Subcutaneous abdominal adipose tissue (tissue), 5 donors: ENCODE data around the gene OR5P2.
"Not testable (repeated sequence)": the region's sequence is repeated elsewhere in the genome, so short reads cannot be mapped to it uniquely, and the experiment has no call there.

Experiments
- H3K27ac ChIP-seq: one replicate; pipeline ENCODE4 v1.7.0; 2013; ENCODE audit warnings: low read depth, mild to moderate bottlenecking, inconsistent platforms, low read length, moderate library complexity
- H3K27me3 ChIP-seq, 5 donors: one replicate each; pipeline ENCODE4 v1.7.0; 2013; ENCODE audit warnings: low read length in 5 of 5, inconsistent platforms in 1 of 5; ENCODE audit not compliant: control insufficient read depth in 5 of 5, insufficient read depth in 4 of 5
- H3K36me3 ChIP-seq, 5 donors: one replicate each; pipeline ENCODE4 v1.7.0; 2013; ENCODE audit warnings: low read length in 5 of 5; ENCODE audit not compliant: control insufficient read depth in 5 of 5, insufficient read depth in 5 of 5
- H3K4me1 ChIP-seq, 5 donors: one replicate each; pipeline ENCODE4 v1.7.0; 2013; ENCODE audit warnings: low read length in 5 of 5, mild to moderate bottlenecking in 3 of 5, moderate library complexity in 1 of 5; ENCODE audit not compliant: control insufficient read depth in 5 of 5, insufficient read depth in 5 of 5
- H3K4me3 ChIP-seq, 5 donors: one replicate each; pipeline ENCODE4 v1.7.0; 2013; ENCODE audit warnings: low read length in 5 of 5, low read depth in 1 of 5
- H3K9ac ChIP-seq, 5 donors: one replicate each; pipeline ENCODE4 v1.7.0; 2013; ENCODE audit warnings: low read length in 5 of 5, mild to moderate bottlenecking in 4 of 5, moderate library complexity in 3 of 5
- H3K9me3 ChIP-seq, 5 donors: one replicate each; pipeline ENCODE4 v1.7.0; 2013; ENCODE audit warnings: low read length in 5 of 5; ENCODE audit not compliant: control insufficient read depth in 5 of 5
- donor health status: healthy.
- donor health status: healthy.
- donor health status: healthy.
- donor health status: healthy.
- donor health status: healthy.

Gene OR5P2

DNA sequence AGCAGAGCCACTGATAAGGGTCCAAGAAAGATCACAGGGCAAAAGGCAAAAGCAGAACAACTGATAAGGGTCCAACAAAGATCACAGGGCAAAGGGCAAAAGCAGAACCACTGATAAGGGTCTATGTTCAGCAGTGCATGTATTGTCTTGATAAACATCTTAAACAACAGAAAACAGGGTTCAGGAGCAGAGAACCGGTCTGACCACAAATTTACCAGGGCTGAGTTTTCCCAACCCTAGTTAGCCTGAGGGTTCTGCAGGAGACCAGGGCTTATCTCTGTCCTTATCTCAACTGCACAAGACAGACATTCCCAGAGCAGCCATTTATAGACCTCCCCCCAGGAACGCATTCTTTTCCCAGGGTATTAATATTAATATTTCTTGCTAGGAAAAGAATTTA lies 13.6 kb upstream of the OR5P2 start:
- H3K9me3 ChIP-seq, result peaks cover 0 to 29% (median 21%) of the 10 kb centered on the region in 5 donors
- not testable (repeated sequence) for H3K4me3 ChIP-seq, H3K4me1 ChIP-seq, H3K27me3 ChIP-seq, H3K36me3 ChIP-seq, H3K9ac ChIP-seq, H3K27ac ChIP-seq

DNA sequence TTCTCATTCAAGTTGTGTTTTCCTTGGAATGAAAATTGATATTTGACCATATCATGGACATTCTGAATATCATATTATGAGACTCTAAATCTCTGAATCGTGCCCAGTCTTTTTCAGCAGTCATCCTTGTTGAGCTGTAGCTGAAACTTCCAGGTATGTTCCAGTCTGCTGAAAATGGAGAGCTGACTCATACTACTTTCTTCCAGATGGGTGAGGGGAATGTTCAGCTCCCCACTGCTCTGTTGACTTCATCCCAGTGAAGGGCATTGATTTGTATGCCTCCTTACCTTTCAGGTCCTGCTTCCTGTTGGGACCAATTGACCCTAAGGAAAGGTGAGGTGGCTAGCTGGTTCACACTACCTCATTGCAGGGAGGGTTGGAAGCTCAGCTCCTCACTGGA lies 3.5 kb downstream of the OR5P2 start:
- Histone ChIP-seq H3K9me3 (peaks cover 0 to 3% (median 0%) of the 10 kb centered on the region in 5 donors), H3K36me3 (no peaks in the 10 kb centered on the region), H3K27ac (no peak overlapping the region), H3K9ac (no peak overlapping the region), H3K27me3 (no peaks in the 10 kb centered on the region), H3K4me1 (no peaks in the 10 kb centered on the region), H3K4me3 (no peak overlapping the region)

DNA sequence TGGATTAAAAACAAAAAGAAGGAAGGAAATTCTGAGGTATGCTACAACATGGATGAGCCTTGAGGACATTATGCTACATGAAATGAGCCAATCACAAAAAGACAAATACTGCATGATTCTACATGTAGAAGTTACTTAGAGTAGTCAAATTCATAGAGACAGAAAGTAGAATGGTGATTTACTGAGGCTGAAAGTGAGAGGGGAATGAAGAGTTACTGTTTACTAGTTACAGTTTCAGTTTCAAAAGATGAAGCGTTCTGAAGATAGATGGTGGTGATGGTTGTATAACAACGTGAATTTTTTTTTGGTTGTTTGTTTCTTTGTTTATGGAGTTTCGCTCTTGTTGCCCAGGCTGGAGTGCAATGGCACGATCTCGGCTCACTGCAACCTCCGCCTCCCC lies 9.5 kb downstream of the OR5P2 start:
- Histone ChIP-seq H3K4me3 (no peak overlapping the region), H3K9me3 (peaks cover 0 to 13% (median 0%) of the 10 kb centered on the region in 5 donors), H3K27ac (no peak overlapping the region), H3K27me3 (no peaks in the 10 kb centered on the region), H3K36me3 (no peaks in the 10 kb centered on the region), H3K4me1 (no peaks in the 10 kb centered on the region), H3K9ac (no peak overlapping the region)

DNA sequence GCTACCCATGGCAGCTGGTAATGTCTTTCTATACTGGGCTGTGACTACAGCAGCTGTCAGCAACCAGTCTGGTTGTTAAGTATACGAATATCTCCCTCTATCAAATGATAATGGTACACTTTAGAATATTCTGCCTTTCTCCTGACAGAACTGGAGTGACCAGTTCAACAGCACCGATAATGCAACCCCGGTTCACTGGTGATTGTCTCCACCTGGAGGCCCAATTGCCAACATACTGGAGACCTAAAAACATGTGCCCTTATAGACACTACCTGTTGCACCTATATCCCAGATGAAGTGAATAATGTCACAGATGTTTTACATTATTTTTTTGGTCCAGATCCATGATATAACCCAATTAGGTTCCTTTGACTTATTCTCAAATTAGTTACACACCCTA lies 21.1 kb downstream of the OR5P2 start:
- Histone ChIP-seq H3K4me3 (no peak overlapping the region), H3K27me3 (no peaks in the 10 kb centered on the region), H3K9ac (no peak overlapping the region), H3K36me3 (no peaks in the 10 kb centered on the region), H3K4me1 (no peaks in the 10 kb centered on the region), H3K9me3 (peaks cover 0 to 4% (median 1%) of the 10 kb centered on the region in 5 donors), H3K27ac (no peak overlapping the region)

DNA sequence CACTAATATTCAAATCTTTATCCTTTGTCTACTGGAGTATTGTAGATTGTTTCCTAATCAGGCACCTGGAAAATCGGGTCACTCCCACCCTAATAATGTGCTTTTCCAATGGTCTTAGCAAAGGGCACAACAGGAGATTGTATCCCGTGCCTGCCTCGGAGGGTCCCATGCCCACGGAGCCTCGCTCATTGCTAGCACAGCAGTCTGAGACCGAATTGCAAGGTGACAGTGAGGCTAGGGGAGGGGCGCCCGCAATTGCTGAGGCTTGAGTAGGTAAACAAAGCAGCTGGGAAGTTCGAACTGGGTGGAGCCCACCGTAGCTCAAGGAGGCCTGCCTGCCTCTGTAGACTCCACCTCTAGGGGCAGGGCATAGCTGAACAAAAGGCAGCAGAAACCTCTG lies 32.4 kb downstream of the OR5P2 start:
- not testable (repeated sequence) for H3K9me3 ChIP-seq, H3K27me3 ChIP-seq, H3K4me3 ChIP-seq, H3K9ac ChIP-seq, H3K36me3 ChIP-seq, H3K4me1 ChIP-seq, H3K27ac ChIP-seq

DNA sequence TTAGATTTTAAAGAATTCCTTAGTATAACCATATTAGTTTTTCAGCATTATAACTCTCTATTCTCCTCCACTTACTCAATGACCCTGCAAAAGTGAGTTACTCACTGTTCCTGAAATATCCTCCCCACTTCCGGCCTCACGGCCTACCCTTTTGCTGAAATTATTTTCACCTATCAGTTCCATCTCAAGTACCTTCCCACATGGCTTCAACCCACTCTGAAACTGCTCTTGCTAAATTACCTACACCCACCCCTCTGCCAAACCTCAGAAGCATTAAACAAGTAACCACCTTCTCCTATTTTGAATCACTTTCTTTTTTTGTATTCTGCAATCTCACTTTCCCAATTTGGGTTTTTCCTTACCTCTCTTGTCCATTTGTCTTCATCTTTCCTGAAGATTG lies 37.7 kb downstream of the OR5P2 start:
- no peak overlapping the region for H3K9ac ChIP-seq
- H3K36me3 ChIP-seq, result no peaks in the 10 kb centered on the region
- no peaks in the 10 kb centered on the region for H3K4me1 ChIP-seq
- H3K9me3 ChIP-seq, result no peaks in the 10 kb centered on the region
- H3K4me3 ChIP-seq, result no peak overlapping the region
- H3K27me3 ChIP-seq, result no peaks in the 10 kb centered on the region
- no peak overlapping the region for H3K27ac ChIP-seq

DNA sequence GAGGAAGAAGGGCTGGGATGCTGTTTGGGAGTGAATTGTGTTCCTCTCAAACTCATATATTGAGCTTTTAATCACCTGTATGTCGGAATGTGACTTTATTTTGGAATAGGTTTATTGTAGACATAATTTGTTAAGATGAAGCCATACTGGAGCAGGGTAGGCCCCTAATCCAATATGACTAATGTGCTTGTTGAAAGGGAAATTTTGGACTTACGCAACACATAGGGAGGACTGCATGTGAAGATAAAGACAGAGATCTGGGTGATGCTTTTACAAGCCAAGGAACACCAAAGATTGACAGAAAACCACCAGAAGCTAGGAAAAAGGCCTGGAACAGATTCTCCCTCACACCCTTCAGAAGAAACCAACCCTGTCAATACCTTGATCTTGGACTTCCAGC lies 47.3 kb downstream of the OR5P2 start:
- no peaks in the 10 kb centered on the region for H3K27me3 ChIP-seq
- no peaks in the 10 kb centered on the region for H3K4me1 ChIP-seq
- no peak overlapping the region for H3K27ac ChIP-seq
- no peaks in the 10 kb centered on the region for H3K9me3 ChIP-seq
- H3K4me3 ChIP-seq, result no peak overlapping the region
- no peak overlapping the region for H3K9ac ChIP-seq
- no peaks in the 10 kb centered on the region for H3K36me3 ChIP-seq
